BE2C (cell line): ENCODE measurements around the gene THAP11.

Source experiments
- DNase-seq: peaks from one replicate; pipeline ENCODE4 v3.0.0-alpha.2; 2020
- H3K27me3 ChIP-seq: fragments of 250-450 bp; sonication (Bioruptor Pico); 2 replicates; pipeline ENCODE4 v1.5.1; 2020; ENCODE audit warnings: mild to moderate bottlenecking
- H3K36me3 ChIP-seq: fragments of 250-450 bp; sonication (Bioruptor Pico); 2 replicates; pipeline ENCODE4 v1.5.1; 2020; ENCODE audit warnings: mild to moderate bottlenecking
- H3K4me1 ChIP-seq: fragments of 250-450 bp; sonication (Bioruptor Pico); 2 replicates; pipeline ENCODE4 v1.5.1; 2020
- H3K4me3 ChIP-seq: 2 replicates; pipeline ENCODE4 v1.5.1; 2011; ENCODE audit warnings: low read depth, low read length
- H3K9me3 ChIP-seq: fragments of 250-450 bp; sonication (Bioruptor Pico); 2 replicates; pipeline ENCODE4 v1.5.1; 2020
- TF ChIP-seq, protein P1 (sequence below): IDR thresholded peaks from 2 replicates; pipeline ENCODE4 v1.5.1; 2012; ENCODE audit warnings: mild to moderate bottlenecking, low read depth, low read length

The THAP11 gene

DNA sequence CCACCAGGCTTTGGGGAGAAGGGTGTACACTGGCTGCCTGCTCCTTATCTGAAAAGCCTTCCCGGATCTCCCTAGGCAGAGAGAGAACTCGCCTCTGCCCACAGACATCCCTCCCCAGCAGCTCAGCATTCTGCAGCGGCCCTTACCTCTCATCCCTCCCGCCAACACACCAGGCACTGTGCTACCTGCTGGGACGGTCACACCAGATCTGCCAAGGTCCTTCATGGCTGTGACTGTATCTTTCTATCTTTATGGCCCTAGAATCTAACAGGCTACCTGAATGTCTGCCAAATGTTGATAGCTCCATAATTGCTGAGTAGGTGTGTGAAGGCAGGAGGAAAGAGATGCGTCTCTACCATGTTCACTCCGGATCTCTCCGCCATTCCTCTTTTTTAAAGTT is 27.6 kb upstream of the THAP11 start:
- no peaks in the 10 kb centered on the region for H3K36me3 ChIP-seq
- H3K4me1 ChIP-seq = no peaks in the 10 kb centered on the region
- H3K9me3 ChIP-seq = no peaks in the 10 kb centered on the region
- H3K27me3 ChIP-seq = no peaks in the 10 kb centered on the region
- DNase-seq = no peak
- TF ChIP-seq, protein P1, sequence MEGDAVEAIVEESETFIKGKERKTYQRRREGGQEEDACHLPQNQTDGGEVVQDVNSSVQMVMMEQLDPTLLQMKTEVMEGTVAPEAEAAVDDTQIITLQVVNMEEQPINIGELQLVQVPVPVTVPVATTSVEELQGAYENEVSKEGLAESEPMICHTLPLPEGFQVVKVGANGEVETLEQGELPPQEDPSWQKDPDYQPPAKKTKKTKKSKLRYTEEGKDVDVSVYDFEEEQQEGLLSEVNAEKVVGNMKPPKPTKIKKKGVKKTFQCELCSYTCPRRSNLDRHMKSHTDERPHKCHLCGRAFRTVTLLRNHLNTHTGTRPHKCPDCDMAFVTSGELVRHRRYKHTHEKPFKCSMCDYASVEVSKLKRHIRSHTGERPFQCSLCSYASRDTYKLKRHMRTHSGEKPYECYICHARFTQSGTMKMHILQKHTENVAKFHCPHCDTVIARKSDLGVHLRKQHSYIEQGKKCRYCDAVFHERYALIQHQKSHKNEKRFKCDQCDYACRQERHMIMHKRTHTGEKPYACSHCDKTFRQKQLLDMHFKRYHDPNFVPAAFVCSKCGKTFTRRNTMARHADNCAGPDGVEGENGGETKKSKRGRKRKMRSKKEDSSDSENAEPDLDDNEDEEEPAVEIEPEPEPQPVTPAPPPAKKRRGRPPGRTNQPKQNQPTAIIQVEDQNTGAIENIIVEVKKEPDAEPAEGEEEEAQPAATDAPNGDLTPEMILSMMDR = no peak
- H3K4me3 ChIP-seq = no peak overlapping the region

DNA sequence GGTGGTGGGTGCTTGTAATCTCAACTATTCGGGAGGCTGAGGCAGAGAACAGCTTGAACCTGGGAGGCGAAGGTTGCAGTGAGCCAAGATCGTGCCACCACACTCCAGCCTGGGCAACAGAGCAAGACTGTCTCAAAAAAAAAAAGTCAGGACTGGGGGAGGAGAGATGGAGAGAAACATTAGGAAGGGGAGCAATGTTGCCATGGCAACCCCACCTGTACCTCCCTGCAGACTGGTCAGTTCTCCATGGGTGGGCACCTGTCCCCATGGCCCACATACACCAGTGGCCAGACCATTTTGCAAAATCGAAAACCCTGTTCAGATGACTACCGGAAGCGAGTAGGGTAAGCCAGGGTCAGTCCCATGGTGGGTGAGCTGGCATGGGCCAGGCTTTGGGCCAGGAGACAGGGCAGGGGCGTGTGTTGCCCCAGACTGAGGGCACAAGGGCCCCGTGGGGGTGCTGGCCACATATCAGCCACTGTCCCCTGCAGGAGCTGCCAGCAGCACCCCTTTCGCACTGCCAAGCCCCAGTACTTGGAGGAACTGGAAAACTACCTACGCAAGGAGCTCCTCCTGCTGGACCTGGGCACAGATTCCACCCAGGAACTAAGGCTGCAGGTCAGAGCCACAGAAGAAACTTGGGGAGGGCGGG is 21.4 kb upstream of the THAP11 start:
- H3K9me3 ChIP-seq = no peaks in the 10 kb centered on the region
- no peaks in the 10 kb centered on the region for H3K4me1 ChIP-seq
- no peak for DNase-seq
- no peaks in the 10 kb centered on the region for H3K27me3 ChIP-seq
- H3K4me3 ChIP-seq = no peak overlapping the region
- TF ChIP-seq, protein P1 = no peak
- no peaks in the 10 kb centered on the region for H3K36me3 ChIP-seq

DNA sequence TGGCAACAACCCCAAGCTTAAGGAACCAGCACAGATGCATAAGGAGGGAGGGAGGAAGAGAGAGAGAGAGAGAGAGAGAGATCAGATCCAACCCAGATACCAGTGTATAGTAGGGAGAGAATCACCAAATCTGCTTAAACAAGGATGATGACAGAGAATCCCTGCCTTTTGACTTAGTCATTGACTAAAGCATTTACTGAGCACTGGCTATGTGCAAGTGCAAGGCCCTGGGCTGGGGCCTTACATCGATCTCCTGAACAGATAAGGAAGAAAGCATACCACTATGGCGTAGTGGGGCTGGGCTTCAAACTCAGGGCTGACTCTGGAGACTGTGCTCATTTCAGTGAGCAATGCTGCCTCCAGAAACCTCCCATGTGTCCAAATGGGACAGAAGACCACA is 19.6 kb upstream of the THAP11 start:
- TF ChIP-seq, protein P1 = no peak
- Histone ChIP-seq H3K4me3 (no peak overlapping the region), H3K9me3 (no peaks in the 10 kb centered on the region), H3K36me3 (no peaks in the 10 kb centered on the region), H3K27me3 (no peaks in the 10 kb centered on the region), H3K4me1 (no peaks in the 10 kb centered on the region)
- DNase-seq = no peak

DNA sequence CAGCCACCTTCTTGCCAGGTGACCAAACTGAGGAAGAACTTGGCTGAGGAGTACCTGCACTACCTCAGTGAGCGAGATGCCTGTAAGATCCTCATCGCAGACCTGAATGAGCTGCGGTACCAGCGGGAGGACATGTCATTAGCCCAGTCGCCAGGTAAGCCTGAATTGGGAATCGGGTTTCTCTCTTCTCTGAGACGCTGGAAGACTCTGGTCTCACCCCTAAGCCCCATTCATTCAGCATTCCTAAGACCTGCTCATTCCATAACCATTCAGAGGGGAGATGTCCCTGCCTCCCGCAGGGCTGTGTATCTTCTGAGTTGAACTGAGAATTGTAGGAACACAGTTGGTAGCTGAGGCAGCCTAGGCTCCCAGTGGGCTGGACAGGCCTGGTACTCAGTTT is 17.0 kb upstream of the THAP11 start:
- DNase-seq = no peak
- TF ChIP-seq, protein P1 = no peak
- H3K4me1 ChIP-seq = no peaks in the 10 kb centered on the region
- peaks cover 9% of the 10 kb centered on the region for H3K36me3 ChIP-seq
- H3K9me3 ChIP-seq = no peaks in the 10 kb centered on the region
- no peak overlapping the region for H3K4me3 ChIP-seq
- no peaks in the 10 kb centered on the region for H3K27me3 ChIP-seq

DNA sequence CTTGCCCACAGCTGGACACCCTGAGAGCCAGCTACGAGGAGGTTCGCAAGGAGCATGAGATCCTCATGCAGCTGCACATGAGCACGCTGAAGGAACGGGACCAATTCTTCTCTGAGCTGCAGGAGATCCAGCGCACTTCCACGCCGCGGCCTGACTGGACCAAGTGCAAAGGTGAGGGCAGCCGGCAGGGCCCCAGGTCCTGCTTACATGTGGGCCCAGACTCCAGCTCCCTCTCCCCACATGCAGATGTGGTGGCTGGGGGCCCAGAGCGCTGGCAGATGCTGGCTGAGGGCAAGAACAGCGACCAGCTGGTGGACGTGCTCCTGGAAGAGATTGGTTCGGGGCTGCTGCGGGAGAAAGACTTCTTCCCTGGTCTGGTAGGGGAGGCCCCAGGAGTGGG is 16.2 kb upstream of the THAP11 start:
- no peaks in the 10 kb centered on the region for H3K9me3 ChIP-seq
- H3K36me3 ChIP-seq = peaks cover 15% of the 10 kb centered on the region
- DNase-seq = no peak
- H3K4me3 ChIP-seq = no peak overlapping the region
- TF ChIP-seq, protein P1 = no peak
- H3K4me1 ChIP-seq = no peaks in the 10 kb centered on the region
- H3K27me3 ChIP-seq = no peaks in the 10 kb centered on the region

DNA sequence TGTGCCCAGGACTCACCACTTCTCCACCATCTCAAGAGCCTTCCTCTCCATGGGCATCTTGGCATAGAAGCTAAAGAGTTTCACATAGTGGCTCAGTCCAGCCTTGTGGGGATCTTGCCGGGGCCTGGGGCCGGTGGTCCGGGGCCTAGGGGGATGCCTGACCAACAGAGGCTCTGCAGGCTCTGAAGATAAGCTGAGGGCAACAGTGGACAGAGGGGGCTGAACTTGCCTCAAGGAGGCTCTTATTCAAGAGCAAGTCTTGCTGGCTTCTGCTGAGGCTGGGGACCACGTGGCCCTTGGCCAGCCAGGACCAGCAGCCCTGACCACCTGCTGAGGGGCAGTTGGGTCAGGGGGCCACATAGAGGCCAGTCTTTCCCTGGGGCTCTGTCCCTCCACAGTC is 13.5 kb upstream of the THAP11 start:
- Histone ChIP-seq H3K4me1 (no peaks in the 10 kb centered on the region), H3K36me3 (peaks cover 26% of the 10 kb centered on the region), H3K4me3 (no peak overlapping the region), H3K9me3 (no peaks in the 10 kb centered on the region), H3K27me3 (no peaks in the 10 kb centered on the region)
- TF ChIP-seq, protein P1 = no peak
- DNase-seq = no peak
